G401 (cell line): Measurements from ENCODE around the gene PIANP. TPM values are rescaled to one million over a fixed set of nuclear protein-coding genes. Genes with fewer than 3 reads are reported as not detected.
"Not testable (repeated sequence)": the region's sequence is repeated elsewhere in the genome, so short reads cannot be mapped to it uniquely, and the experiment has no call there.

ENCODE experiments used
- DNase-seq: peaks from one replicate; pipeline ENCODE4 v3.0.0-alpha.2; 2015; ENCODE audit warnings: low spot score
- in situ Hi-C: cut with HindIII; loops from 2 replicates; pipeline ENCODE4 v1.10.0; 2016; ENCODE audit warnings: low sequenced_read_pairs, mixed read lengths
- total RNA-seq: library from RNA; depleted of rRNA; stranded (reverse); fragments of >200 nt; shearing (Covaris generic); gene quantifications from 2 replicates; pipeline ENCODE4 v1.2.3, GENCODE V29; 2014

PIANP gene
- total RNA-seq, 1 experiment from 2014 or later = 0.44 TPM

DNA sequence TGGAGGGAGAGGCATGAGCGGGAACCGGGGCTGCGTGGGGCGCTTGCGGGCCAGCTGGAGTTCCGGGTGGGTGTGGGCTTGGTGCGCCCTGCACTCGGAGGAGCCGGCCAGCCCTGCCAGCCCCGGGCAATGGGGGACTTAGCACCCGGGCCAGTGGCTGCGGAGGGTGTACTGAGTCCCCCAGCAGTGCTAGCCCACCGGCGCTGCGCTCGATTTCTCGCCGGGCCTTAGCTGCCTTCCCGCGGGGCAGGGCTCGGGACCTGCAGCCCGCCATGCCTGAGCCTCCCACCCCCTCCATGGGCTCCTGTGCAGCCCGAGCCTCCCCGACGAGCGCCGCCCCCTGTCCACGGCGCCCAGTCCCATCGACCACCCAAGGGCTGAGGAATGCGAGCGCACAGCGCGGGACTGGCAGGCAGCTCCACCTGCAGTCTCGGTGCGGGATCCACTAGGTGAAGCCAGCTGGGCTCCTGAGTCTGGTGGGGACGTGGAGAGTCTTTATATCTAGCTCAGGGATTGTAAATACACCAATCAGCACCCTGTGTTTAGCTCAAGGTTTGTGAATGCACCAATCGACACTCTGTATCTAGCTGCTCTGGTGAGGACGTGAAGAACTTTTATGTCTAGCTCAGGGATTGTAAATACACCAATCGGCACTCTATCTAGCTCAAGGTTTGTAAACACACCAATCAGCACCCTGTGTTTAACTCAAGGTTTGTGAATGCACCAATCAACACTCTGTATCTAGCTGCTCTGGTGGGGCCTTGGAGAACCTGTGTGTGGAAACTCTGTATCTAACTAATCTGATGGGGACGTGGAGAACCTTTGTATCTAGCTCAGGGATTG is 15.6 kb upstream of the PIANP start:
- in situ Hi-C loops, DNase-seq: not testable (repeated sequence)

DNA sequence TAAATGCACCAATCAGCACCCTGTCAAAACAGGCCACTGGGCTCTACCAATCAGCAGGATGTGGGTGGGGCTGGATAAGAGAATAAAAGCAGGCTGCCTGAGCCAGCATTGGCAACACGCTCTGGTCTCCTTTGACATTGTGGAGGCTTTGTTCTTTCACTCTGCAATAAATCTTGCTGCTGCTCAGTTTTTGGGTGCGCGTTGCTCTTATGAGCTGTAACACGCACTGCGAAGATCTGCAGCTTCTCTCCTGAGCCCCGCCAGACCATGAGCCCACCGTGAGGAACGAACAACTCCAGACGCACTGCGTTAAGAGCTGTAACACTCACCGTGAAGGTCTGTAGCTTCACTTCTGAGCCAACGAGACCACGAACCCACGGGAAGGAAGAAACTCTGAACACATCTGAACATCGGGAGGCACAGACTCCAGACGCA is 8.4 kb upstream of the PIANP start:
- in situ Hi-C loops = no loop called here
- no peak for DNase-seq

DNA sequence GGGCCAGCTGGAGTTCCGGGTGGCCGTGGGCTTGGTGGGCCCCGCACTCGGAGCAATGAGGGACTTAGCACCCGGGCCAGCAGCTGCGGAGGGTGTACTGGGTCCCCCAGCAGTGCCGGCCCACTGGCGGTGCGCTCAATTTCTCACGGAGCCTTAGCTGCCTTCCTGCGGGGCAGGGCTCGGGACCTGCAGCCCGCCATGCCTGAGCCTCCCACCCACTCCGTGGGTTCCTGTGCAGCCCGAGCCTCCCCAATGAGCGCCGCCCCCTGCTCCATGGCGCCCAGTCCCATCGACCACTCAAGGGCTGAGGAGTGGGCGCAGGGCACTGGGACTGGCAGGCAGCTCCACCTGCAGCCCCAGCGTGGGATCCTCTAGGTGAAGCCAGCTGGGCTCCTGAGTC is 7.7 kb upstream of the PIANP start:
- in situ Hi-C loops, DNase-seq: not testable (repeated sequence)

DNA sequence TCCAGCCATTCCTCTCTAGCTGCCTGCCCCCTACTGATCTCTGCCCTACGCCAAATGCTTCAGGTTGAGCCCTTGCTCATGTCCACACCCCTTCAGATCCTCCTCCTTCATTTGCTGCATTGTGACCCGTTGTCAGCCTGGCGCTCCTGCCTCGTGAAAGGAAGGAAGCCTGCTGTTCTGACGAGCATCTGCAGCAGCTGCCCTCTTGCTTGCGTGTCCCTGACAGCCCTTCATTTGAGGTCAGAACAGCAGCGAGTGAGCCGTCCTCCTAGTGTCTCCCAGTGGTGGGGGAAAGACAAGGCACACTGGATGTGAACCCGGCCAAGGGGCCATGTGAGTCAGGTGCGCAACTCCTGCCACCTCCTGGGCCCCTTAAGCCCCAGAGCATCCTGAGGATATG is 3.0 kb upstream of the PIANP start:
- in situ Hi-C loops = no loop called here
- DNase-seq = no peak

DNA sequence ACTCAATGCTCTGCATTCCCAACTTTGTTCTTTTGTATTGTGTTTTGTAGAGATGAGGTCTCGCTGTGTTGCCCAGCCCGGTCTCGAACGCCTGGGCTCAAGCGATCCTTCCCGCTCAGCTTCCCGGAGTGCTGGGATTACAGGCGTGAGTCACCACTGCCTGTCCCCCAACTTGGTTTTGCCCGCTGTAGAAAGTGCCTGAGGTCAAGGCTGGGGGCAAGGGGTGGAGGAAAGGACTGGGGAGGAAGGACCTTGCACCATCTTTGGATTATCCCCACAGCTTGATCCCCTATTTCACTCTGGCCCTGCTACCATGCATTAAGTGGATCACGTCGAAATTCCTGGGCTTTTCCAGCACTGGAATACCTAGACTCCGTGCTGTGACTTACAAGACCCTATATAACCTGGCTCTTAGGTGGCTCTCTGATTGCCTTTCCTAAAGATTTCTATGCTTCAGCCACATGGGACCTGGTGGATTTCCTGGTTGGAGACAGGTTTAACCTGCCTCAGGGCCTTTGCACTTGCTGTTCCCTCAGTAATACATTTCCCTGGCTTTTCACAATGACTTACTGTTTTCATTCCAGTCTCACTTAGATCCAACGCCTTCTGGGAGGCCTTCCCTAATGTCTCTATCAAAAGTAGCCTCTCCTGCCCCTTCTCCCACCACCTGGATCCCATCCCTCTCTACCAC is 608 bp upstream of the PIANP start:
- in situ Hi-C loops = no loop called here
- DNase-seq = no peak

DNA sequence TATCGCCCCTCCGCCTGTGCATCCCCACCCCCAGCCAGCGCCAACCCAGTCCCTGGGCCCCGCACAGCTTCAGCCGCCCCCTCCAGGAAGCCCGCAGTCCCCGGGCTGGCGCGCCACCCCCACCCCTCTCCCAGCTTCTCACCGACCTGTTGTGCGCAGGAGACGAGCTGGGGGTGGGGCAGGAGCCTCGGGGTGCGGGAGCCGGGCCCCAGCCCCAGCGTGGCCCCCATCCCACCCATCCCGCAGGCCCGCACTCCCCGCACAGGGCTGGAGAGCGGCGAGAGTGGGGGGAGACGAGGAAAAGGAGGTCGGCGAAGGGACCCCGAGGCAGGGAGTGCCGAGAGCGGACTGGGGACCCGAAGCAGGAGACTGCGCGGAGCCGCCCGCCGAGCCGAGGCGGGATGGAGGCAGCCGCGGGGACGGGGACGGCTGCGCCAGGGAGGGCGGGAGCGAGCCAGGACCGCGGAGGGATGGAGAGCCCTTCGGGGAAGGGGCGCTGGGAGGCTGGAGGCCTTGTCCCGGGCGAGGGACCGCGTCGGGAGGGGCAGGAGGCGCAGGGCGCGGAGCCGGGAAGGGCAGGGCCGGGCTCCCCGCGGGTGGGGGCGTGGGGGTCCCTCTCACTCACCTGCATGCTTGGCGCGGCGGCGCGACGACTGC is 498 bp downstream of the PIANP start:
- in situ Hi-C loops = no loop called here
- DNase-seq = peak; percentile 48

DNA sequence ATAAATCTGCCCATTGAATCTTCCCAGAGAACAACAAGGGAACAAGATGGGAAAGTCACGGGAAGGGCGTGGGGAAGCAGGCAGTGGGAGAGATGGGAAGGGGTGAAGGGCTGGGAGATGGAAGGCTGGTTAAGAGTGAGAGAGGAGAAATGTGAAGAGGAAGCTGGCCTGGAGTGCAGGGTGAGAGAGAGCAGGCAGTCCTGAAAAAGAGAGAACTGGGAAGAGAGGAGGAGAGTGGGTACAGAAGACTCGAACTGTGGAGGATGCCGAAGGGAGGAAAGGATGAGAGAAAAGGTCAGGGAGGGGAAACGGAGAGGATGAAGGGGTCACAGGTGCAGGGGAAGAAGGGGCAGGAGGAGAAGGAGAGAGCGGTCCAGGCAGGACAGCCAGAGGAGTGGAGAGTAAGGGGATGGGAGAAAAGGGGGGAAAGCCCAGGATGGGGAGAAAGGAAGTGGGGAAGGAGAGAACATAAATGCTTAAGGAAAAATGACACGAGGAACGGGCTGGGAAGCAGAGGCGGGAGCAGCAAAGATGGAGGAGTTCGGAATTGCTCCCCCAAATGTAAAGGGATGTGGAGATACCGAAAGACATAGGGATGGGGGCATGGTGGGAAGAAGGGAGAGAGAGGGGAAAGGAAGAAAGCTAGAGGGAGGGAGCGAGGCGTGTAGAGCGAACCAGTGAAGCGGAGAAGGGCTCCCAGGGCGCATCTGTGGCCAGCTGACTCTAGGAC is 1.2 kb downstream of the PIANP start:
- in situ Hi-C loops = no loop called here
- peak; percentile 26 for DNase-seq

DNA sequence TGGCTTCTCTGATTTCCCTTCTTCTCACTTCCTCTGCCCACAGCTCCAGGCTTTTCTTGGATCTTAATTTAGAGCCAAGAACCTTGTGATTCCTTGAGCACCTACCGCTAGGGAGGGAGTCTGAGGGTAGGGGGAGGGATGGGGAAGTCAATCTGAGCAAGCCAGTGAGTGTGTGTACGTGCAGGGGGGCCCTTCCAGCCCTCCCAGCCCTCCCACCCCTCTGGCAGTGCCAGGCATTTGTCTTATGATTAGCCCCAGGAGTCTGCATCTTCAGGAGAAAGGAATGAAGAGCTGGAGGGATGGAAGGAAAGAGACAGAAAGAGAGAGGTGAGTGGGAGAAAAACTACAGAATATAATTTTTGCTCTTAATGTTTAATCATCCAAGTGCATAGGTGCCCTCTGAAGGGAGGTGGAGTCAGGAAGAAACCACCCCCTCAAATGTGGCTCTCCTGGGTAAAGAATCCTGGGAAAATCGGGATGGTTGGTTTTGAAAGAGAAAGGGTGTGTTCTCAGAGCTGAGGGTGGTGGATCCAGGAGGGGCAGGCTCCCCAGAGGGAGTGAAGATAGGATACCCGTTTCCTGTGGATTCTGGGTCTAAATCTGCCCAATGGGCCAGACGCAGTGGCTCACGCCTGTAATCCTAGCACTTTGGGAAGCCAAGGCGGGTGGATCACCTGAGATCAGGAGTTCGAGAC is 2.1 kb downstream of the PIANP start:
- DNase-seq = no peak
- in situ Hi-C loops = no loop called here

DNA sequence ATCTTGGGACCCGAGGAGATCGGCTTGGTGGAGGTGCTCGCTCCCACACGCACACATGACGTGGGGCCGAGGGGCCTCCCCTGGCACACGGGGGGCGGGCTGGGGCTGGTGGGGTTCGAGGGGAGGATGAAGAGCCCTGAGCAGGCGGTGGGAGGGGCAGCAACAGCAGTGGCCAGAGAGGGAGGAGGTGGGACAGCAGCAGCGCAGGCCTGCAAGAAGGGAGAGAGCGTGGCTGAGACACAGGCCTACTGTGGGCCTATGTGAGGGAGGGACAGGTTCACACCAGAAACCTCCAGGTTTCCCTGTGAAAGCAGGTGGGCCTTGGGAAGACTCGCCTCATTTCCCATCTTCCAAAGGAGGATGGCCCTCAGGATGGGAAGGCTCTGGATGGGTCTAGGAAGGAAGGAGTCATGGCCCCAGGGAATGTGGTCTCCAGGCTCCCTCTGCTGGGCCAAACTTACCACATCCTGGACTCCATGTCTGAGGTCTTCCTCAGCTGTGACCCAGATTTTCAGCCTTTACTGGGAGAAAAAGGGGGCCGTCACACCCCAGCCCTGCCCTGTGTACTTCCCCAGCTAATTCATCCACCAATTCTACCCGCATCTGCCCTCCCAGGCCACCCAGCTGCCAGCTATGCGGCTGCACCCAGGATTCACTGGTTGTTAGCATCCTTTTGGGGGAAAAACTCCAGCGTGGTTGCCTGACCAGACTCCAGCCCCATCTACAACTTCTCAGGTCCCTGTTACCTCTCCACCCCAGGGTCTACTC is 2.8 kb downstream of the PIANP start:
- in situ Hi-C loops = no loop called here
- peak; percentile 66 for DNase-seq

DNA sequence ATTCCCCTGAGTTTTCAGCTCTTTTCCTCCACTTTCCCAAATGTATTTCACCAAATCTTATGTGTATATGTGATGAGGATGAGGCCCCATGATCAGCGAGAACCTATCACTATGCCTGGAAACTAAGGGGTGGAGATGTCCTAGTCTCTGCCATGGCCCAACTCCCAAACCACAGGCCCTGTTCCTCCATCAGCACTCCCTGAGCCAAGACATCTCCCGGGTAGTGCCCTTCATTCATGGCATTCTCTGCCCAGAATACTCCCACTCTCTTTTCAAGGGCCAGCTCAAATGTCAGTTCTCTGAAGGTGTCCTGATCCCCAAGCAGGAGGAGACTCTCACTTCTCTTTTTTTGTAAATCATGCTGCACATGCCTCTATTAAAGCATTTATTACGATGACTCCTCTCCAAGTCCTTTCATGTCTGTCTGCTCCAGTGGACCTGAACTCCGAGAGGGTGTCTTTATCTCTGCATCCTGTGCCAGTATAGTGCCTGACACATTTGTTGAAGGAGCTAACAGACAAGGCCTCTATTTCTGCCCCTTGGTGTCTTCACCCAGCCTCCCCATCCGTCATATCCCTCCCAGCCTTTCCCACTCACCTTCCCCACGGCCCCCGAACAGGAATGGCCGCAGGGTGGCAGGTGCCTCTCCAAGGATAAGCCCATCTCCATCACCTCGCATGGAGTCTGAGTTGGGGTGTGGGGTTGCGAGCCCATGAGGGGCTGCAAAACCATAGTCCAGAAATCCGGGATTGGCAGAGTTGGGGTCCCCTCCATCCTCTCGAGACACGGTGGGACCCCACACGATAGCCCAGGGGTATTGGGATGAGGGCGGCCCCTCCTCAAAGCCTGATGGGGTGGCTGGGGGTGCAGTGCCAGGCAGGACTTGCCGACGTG is 3.7 kb downstream of the PIANP start:
- in situ Hi-C loops = no loop called here
- no peak for DNase-seq

DNA sequence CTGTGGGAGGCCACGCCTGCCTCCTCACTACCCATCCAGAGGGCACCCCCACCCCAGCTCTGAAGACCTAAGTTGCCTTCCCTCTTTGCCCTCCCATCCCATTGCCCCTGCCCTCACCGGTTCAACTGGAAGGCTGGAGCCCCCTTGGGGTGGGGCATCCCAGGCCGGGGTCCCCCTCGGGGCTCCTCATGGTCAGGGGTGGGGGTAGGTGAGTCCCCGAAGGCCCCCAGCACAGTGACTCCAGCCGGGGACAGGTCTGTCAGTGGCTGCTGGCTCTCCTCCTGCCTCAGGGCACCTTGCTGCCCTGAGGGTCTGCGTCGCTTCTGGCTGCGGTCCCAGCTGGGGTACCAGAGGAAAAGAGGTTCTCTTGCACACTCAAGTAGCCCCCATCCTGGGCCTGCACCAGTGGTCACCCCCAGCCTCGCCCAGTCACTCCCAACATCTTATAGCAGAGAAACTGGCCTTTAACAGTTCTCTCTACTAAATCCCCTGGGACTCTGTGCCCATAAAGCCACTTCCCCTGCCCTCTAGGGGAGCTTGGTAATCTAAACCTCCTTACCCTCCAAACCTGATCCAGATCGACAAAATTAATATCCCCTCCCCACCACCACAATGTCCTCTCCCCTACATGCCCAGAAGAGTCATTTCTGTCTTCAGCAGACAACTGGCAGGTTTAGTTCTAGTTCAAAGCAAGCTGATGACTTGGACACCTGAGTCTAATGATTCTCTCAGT is 5.1 kb downstream of the PIANP start:
- in situ Hi-C loops = no loop called here
- DNase-seq = no peak

DNA sequence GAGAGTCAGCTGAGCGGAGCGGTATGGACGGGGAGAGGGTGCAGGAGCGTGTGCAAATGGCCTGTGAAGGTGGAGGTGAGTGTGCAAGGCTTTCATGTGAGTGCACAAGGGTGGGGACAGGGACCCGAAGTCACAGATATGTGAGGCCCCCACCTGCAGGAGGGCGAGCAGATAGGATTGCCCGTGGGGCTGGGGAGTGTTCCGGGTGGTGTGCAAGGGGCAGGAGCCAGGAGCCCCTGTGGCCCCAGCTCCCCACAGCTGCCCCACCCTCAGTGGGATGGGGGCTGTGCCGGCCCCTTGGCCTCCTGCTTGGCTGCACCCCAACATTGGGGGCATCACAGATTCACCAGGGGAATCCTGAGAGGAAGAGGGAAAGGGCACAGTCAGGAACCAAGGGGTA is 5.9 kb downstream of the PIANP start:
- in situ Hi-C loops = no loop called here

DNA sequence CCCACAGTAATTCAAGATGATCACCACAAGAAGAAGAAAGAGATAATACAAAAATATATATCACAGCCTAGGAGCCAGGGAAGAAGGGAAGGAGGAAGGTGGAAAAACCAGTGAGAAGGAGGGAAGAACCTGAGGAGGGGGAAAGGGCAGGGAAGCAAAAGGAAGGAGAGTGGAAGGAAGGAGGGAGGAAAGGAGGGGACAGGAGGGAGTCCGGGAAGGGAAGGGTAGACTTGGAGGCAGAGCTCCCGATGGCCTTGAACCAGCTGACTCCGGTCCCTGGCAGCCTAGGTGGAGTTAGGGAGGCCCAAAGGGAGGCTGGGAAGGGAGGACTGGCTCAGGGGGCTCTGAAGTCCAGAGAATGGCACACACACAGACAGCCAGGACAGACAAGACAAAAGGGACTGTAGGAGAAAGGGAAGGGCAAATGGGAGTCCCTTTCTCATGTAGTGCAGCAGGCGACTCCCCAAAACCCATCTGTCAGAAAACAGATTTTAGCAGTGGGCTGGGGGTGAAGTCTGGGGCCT is 6.7 kb downstream of the PIANP start:
- DNase-seq = no peak
- in situ Hi-C loops = no loop called here

More for the DNA sequence above, 5.9 kb downstream of the PIANP start:
- no peak for DNase-seq

DNA sequence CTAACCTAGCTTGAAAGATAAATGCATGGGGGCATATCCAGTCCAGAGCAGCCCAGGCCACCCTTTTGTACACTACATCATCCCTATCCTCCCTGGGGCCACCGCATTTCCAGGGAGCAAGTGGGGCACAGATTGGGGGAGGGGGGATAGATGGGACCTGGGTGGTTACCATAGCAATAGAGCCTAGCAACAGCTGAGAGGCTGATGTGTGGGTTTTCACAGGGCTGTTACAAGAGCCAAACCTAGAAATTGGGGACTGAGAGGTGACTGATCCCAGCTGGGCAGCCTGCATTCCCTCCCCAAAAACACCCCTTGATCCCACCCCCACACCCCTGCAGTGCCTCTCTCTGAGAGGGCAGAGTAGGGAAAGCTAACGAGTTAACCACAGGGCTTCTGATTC is 7.7 kb downstream of the PIANP start:
- in situ Hi-C loops = no loop called here
- DNase-seq = no peak

DNA sequence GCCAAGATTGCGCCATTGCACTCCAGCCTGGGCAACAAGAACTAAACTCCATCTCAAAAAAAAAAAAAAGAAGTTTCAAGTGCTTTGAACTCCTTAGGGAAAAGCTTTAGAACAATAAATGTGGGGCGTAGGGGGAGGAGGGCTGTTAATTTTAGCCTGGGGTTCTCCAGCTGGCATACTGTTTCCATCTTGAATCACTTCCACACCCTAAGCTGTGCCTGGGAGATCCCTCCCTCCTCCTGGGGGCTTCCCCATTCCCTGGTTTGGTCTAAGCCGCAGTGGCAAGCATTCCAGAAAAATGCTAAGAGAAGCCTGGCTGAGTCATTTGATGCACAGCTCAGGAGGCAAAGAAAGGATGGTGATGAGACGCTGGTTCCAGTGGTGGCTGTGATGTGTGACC is 9.1 kb downstream of the PIANP start:
- in situ Hi-C loops = no loop called here

More for the DNA sequence above, 9.1 kb downstream of the PIANP start:
- no peak for DNase-seq
